ENCODE data around the gene DLG2. TPM values are rescaled to one million over a fixed set of nuclear protein-coding genes. Genes with fewer than 3 reads are reported as not detected.

DLG2 gene
- total RNA-seq, 4 donors from 2014 or later, result 2.9 to 30.2 (median 22.6) TPM

DNA sequence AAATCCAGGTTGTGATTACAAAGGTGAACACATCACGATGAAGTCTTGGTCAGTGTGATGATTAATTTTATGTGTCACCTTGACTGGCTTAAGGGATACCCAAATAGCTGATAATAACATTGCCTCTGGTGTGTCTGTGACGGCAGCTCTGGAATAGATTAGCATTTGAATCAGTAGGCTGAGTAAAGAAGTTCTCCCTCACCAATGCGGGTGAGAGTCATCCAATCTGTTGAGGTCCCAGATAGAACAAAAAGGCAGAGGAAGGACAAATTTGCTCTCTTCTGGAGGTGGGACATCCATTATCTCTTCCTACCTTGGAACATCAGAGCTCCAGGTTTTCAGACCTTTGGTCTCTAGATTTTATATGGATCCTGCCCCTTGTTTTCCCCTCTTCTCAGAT lies 1484.7 kb downstream of the DLG2 start:
- Histone ChIP-seq H3K9me3 (no peaks in the 10 kb centered on the region), H3K27me3 (no peaks in the 10 kb centered on the region), H3K36me3 (no peaks in the 10 kb centered on the region), H3K4me3 (no peak overlapping the region), H3K4me1 (no peaks in the 10 kb centered on the region), H3K27ac (no peak overlapping the region)
- no peak for DNase-seq
- no peak for TF ChIP-seq POLR2A (IDR thresholded peaks at IDR 0.05)
- TF ChIP-seq, protein P1, sequence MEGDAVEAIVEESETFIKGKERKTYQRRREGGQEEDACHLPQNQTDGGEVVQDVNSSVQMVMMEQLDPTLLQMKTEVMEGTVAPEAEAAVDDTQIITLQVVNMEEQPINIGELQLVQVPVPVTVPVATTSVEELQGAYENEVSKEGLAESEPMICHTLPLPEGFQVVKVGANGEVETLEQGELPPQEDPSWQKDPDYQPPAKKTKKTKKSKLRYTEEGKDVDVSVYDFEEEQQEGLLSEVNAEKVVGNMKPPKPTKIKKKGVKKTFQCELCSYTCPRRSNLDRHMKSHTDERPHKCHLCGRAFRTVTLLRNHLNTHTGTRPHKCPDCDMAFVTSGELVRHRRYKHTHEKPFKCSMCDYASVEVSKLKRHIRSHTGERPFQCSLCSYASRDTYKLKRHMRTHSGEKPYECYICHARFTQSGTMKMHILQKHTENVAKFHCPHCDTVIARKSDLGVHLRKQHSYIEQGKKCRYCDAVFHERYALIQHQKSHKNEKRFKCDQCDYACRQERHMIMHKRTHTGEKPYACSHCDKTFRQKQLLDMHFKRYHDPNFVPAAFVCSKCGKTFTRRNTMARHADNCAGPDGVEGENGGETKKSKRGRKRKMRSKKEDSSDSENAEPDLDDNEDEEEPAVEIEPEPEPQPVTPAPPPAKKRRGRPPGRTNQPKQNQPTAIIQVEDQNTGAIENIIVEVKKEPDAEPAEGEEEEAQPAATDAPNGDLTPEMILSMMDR (IDR thresholded peaks at IDR 0.05), result no peak
- intact Hi-C loops (cut with DNase I; ENCODE audit: low total_unique reads), result no loop called here

- Histone ChIP-seq H3K27me3 (no peaks in the 10 kb centered on the region), H3K4me1 (no peaks in the 10 kb centered on the region), H3K9me3 (no peaks in the 10 kb centered on the region), H3K4me3 (no peak overlapping the region), H3K27ac (no peak overlapping the region), H3K36me3 (no peaks in the 10 kb centered on the region)
- intact Hi-C loops (cut with DNase I; ENCODE audit: low total_unique reads), result no loop called here
- TF ChIP-seq, protein P1 (IDR thresholded peaks at IDR 0.05), result no peak
- no peak for TF ChIP-seq POLR2A (IDR thresholded peaks at IDR 0.05)
- DNase-seq, result no peak
Observed at GRCh38 chr11:84140386-84141169, 1486.6 kb downstream of the DLG2 start.

- H3K9me3 ChIP-seq, result no peaks in the 10 kb centered on the region
- intact Hi-C loops (cut with DNase I; ENCODE audit: low total_unique reads), result no loop called here
- DNase-seq, result no peak
- no peaks in the 10 kb centered on the region for H3K36me3 ChIP-seq
- no peak overlapping the region for H3K27ac ChIP-seq
- TF ChIP-seq, protein P1 (IDR thresholded peaks at IDR 0.05), result no peak
- TF ChIP-seq POLR2A (IDR thresholded peaks at IDR 0.05), result no peak
- H3K27me3 ChIP-seq, result no peaks in the 10 kb centered on the region
- H3K4me3 ChIP-seq, result no peak overlapping the region
- H3K4me1 ChIP-seq, result no peaks in the 10 kb centered on the region
Observed at GRCh38 chr11:84137960-84138359, 1489.2 kb downstream of the DLG2 start.

DNA sequence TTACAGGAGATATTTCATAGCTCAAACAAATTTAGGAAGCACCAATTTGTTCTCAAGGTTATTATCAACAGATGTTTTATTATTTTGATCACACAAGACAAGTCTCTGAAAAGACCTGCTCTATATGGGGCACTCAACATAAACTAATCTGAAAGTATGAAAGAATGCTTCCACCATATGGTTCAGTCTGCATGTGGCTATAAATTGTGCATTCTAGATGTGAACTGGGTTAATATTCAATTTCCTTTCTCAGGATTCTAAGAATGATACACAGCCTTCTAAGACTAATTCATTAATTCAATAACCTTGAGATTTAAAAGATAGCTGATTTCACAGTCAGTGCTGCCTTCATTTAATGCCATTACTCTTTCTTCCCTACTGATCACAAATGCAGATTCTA lies 1489.6 kb downstream of the DLG2 start:
- Histone ChIP-seq H3K36me3 (no peaks in the 10 kb centered on the region), H3K27ac (no peak overlapping the region), H3K9me3 (no peaks in the 10 kb centered on the region), H3K4me3 (no peak overlapping the region), H3K27me3 (no peaks in the 10 kb centered on the region), H3K4me1 (no peaks in the 10 kb centered on the region)
- no peak for DNase-seq
- TF ChIP-seq, protein P1 (IDR thresholded peaks at IDR 0.05), result no peak
- no peak for TF ChIP-seq POLR2A (IDR thresholded peaks at IDR 0.05)
- intact Hi-C loops (cut with DNase I; ENCODE audit: low total_unique reads), result no loop called here

- no peak for DNase-seq
- Histone ChIP-seq H3K27me3 (no peaks in the 10 kb centered on the region), H3K4me1 (no peaks in the 10 kb centered on the region), H3K36me3 (no peaks in the 10 kb centered on the region), H3K9me3 (no peaks in the 10 kb centered on the region), H3K27ac (no peak overlapping the region), H3K4me3 (no peak overlapping the region)
- TF ChIP-seq, protein P1 (IDR thresholded peaks at IDR 0.05), result no peak
- TF ChIP-seq POLR2A (IDR thresholded peaks at IDR 0.05), result no peak
- intact Hi-C loops (cut with DNase I; ENCODE audit: low total_unique reads), result no loop called here
Observed at GRCh38 chr11:84136926-84137325, 1490.2 kb downstream of the DLG2 start.

All from uterus (tissue), 4 donors.